ENCODE measurements around the gene UBA52. TPM values are rescaled to one million over a fixed set of nuclear protein-coding genes. Genes with fewer than 3 reads are reported as not detected.

UBA52 gene
- total and polyA plus RNA-seq, 2 of the 13 experiments (the other 11 are each of a cell fraction or from before 2014, with no cell fraction given), result 959 to 1,782 TPM

DNA sequence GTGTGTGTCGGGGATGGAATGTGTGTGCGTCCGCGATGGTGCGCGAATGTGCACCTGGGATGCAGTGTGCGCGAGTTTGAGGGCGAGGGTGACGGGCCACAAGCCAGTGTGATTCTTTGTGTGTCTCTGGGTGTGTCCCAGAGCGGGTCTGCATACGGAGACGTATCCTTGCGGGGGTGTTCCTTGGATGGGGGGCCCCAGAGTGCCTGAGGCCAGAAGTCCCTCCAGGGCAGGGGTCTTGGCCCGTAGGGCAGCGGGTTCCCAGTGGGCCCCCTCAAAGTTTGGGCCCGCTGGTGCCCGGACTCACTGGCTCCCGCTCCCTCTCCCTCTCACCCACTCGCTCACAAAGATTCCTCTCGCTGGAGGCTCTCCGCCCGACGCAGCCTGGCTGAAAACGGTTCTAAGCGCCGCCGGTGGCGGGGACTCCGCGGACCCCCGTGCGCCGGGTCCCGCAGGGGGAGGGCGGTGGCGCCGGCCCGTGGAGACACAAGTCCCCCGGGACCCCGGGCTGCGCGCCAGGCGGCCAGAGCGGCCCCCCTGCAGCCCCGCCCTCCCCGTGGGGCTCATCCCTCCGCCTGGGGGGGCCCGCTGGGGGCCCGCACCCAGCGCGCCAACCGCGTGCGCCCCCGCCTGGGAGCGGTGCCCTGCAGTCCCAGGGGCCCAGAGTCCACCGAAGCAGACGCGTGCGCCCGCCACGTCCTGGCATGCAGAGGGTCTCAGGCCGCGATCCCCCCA lies 34.1 kb downstream of the UBA52 start (continued):
- no peak for TF ChIP-seq ZNF512 (CRISPR knock-in tag; IDR thresholded peaks at IDR 0.05)
- TF ChIP-seq ZNF280B (CRISPR knock-in tag; IDR thresholded peaks at IDR 0.05; ENCODE audit: borderline replicate concordance), result no peak
- peak; percentile 55; the same call in 1 of the 2 replicates for TF ChIP-seq POLR2G (IDR thresholded peaks at IDR 0.05; ENCODE audit: low read depth, low read length)
- no peak for TF ChIP-seq SRSF9 (IDR thresholded peaks at IDR 0.05; ENCODE audit: borderline replicate concordance, insufficient read depth, low read depth, low read length, poor library complexity, severe bottlenecking)
- TF ChIP-seq GABPB1 (CRISPR knock-in tag; IDR thresholded peaks at IDR 0.05), result peak; percentile 60
- TF ChIP-seq, protein P1, sequence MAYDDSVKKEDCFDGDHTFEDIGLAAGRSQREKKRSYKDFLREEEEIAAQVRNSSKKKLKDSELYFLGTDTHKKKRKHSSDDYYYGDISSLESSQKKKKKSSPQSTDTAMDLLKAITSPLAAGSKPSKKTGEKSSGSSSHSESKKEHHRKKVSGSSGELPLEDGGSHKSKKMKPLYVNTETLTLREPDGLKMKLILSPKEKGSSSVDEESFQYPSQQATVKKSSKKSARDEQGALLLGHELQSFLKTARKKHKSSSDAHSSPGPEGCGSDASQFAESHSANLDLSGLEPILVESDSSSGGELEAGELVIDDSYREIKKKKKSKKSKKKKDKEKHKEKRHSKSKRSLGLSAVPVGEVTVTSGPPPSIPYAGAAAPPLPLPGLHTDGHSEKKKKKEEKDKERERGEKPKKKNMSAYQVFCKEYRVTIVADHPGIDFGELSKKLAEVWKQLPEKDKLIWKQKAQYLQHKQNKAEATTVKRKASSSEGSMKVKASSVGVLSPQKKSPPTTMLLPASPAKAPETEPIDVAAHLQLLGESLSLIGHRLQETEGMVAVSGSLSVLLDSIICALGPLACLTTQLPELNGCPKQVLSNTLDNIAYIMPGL (CRISPR knock-in tag; IDR thresholded peaks at IDR 0.05; ENCODE audit: borderline replicate concordance in 1 of 2, low read depth in 1 of 2), result peak in 1 of 2 experiments; percentile 48; a peak in 1 of 4 replicates
- no peak for TF ChIP-seq CEBPB (IDR thresholded peaks at IDR 0.05; ENCODE audit: borderline replicate concordance, low read depth, low read length)
- no peak for TF ChIP-seq TOPORS (CRISPR knock-in tag; IDR thresholded peaks at IDR 0.05)
- TF ChIP-seq EZH2 (conservative IDR thresholded peaks at IDR 0.05; ENCODE audit: low read depth, low read length), result no peak
- no peak for TF ChIP-seq DR1 (CRISPR knock-in tag; IDR thresholded peaks at IDR 0.05)
- no peak for TF ChIP-seq NONO (IDR thresholded peaks at IDR 0.05)
- TF ChIP-seq NONO (CRISPR knock-in tag; conservative IDR thresholded peaks at IDR 0.05), result 0 out of 2 replicates have a peak, but pooled peaks have one; percentile 45
- TF ChIP-seq MTERF4 (CRISPR knock-in tag; IDR thresholded peaks at IDR 0.05), result peak; percentile 53; the same call in 1 of the 2 replicates
- TF ChIP-seq YEATS4 (CRISPR knock-in tag; IDR thresholded peaks at IDR 0.05; ENCODE audit: borderline replicate concordance), result peak; percentile 73; the same call in 1 of the 2 replicates
- TF ChIP-seq ZNF720 (CRISPR knock-in tag; IDR thresholded peaks at IDR 0.05), result no peak
- no peak for TF ChIP-seq MLX (CRISPR knock-in tag; IDR thresholded peaks at IDR 0.05)
- TF ChIP-seq HIVEP1 (CRISPR knock-in tag; IDR thresholded peaks at IDR 0.05), result no peak
- peak in 1 of 2 experiments; percentile 68; a peak in 2 of 4 replicates for TF ChIP-seq POLR2A (IDR thresholded peaks at IDR 0.05; ENCODE audit: insufficient read depth in 1 of 2, low read depth in 2 of 2, low read length in 2 of 2)
- TF ChIP-seq, protein P2, sequence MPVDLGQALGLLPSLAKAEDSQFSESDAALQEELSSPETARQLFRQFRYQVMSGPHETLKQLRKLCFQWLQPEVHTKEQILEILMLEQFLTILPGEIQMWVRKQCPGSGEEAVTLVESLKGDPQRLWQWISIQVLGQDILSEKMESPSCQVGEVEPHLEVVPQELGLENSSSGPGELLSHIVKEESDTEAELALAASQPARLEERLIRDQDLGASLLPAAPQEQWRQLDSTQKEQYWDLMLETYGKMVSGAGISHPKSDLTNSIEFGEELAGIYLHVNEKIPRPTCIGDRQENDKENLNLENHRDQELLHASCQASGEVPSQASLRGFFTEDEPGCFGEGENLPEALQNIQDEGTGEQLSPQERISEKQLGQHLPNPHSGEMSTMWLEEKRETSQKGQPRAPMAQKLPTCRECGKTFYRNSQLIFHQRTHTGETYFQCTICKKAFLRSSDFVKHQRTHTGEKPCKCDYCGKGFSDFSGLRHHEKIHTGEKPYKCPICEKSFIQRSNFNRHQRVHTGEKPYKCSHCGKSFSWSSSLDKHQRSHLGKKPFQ (CRISPR knock-in tag; IDR thresholded peaks at IDR 0.05; ENCODE audit: insufficient replicate concordance), result no peak
- TF ChIP-seq ARNT (IDR thresholded peaks at IDR 0.05), result no peak
- no peak for TF ChIP-seq MIER3 (CRISPR knock-in tag; IDR thresholded peaks at IDR 0.05; ENCODE audit: borderline replicate concordance)
